ENCODE results near the gene KIAA0586. TPM values are rescaled to one million over a fixed set of nuclear protein-coding genes. Genes with fewer than 3 reads are reported as not detected.
A peak's percentile ranks its signal among the peaks of the same experiment; 100 is the strongest.
"Not testable (repeated sequence)": the region's sequence is repeated elsewhere in the genome, so short reads cannot be mapped to it uniquely, and the experiment has no call there.

KIAA0586 gene
- polyA plus RNA-seq, 3 donors from 2014 or later, result 5.4 to 26.4 (median 10.1) TPM

DNA sequence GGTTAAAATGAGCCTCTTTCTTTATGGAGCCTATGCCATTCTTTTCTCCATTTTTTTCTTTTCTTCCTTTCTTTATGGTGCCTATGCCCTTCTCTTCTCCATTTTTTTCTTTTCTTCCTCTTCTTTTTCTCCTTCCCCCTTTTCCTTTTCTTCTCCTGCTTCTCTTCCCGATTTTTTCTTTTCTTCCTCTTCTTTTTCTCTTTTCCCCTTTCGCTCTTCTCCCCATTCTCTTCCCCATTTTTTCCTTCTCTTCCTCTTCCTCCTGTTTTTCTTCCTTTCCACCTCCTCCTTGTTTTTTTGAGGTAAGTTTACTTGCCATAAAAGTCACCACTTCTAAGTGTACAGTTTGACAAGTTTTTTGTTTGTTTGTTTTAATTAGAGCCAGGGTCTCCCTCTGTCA lies 50.1 kb downstream of the KIAA0586 start:
- Mint-ChIP-seq H3K9me3 (no peaks in the 10 kb centered on the region), H3K27me3 (ENCODE audit: low read depth in 3 of 3) (no peaks in the 10 kb centered on the region), H3K27ac (peak overlapping the region in 2 of 6 donors; percentile 41 to 45)

DNA sequence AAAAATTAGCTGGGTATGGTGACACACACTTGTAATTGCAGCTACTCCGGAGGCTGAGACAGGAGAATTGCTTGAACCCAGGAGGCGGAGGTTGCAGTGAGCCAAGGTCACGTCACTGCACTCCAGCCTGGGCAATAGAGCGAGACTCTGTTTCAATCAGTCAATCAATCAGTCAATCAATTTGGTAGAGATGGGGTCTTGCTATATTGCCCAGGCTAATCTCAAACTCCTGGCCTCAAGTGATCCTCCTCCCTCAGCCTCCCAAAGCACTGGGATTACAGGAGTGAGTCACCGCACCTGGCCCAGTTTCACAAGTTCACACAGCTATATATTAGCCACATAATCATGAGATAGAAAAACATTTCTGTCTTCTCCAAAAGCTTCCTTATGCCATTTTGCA lies 50.8 kb downstream of the KIAA0586 start:
- H3K4me1 Mint-ChIP-seq; DNase-seq; H3K9me3 Mint-ChIP-seq; H3K4me3 Mint-ChIP-seq; H3K27me3 Mint-ChIP-seq (ENCODE audit: low read depth in 3 of 3); H3K27ac Mint-ChIP-seq: not testable (repeated sequence)
- peaks cover 18 to 55% (median 29%) of the 10 kb centered on the region in 3 donors for H3K36me3 Mint-ChIP-seq

More for the DNA sequence above, 50.1 kb downstream of the KIAA0586 start:
- DNase-seq, result no peak
- Mint-ChIP-seq H3K4me3 (no peak overlapping the region), H3K36me3 (peaks cover 18 to 49% (median 30%) of the 10 kb centered on the region in 3 donors), H3K4me1 (no peaks in the 10 kb centered on the region)

DNA sequence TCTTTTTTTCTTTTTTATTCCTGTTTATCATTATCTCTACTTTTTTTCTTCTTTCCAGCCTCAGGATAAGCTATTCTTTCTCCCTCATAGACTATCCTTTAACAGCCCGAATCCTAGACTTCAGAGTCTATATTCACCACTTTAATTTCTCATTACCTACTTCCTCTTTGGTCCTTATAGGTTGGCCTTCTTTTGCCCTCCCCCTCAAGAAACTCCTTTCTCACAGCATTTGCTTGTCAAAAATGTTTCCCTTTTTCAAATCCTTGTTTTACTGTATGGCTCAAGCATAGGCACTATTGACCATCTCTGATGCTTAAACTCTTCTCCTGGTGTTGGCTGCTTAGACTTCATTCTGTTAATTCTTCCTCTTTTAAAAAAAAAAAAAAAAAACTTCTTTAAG lies 52.5 kb downstream of the KIAA0586 start:
- DNase-seq, result no peak
- Mint-ChIP-seq H3K27me3 (ENCODE audit: low read depth in 3 of 3) (no peaks in the 10 kb centered on the region), H3K9me3 (no peaks in the 10 kb centered on the region), H3K27ac (no peak overlapping the region), H3K4me1 (no peaks in the 10 kb centered on the region), H3K36me3 (peaks cover 18 to 45% (median 21%) of the 10 kb centered on the region in 3 donors), H3K4me3 (no peak overlapping the region)

DNA sequence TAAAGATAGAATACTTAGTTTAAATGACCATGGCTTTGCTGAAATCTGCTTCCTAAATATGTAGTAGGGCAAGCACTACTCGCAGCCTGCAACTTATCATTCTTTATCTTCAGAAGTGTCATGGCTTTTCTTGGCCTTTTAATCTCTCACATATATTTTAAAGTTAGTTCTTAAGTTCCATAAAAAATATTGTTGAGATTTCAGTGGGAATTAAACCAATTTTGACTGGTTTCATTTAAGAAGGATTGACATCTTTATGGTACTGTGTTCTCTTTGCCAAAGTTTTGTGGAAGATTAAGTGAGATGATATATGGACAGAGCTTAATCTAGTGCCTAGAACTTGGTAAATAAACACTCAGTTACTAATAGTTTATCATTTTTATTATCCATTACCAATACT lies 56.7 kb downstream of the KIAA0586 start:
- Mint-ChIP-seq H3K27ac (no peak overlapping the region), H3K4me3 (no peak overlapping the region), H3K36me3 (peaks cover 12 to 39% (median 28%) of the 10 kb centered on the region in 3 donors)

DNA sequence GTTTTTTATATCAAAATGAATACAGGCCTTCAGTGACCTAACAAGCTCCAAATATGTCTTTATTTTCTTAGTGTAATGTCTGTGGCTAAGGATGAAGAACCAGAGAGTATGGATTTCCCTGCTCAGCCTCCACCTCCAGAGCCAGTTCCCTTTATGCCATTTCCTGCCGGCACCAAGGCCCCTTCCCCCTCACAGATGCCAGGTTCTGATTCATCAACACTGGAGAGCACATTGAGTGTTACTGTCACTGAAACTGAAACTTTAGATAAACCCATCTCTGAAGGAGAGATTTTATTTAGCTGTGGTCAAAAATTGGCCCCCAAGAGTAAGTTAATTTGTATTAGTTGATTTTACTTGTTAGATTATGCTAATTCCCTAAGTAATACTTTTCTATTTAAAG lies 61.0 kb downstream of the KIAA0586 start:
- Mint-ChIP-seq H3K4me3 (no peak overlapping the region), H3K4me1 (no peaks in the 10 kb centered on the region), H3K27ac (peak overlapping the region in 2 of 6 donors; percentile 17 to 28), H3K36me3 (peaks cover 17 to 31% (median 23%) of the 10 kb centered on the region in 3 donors), H3K9me3 (no peaks in the 10 kb centered on the region), H3K27me3 (ENCODE audit: low read depth in 3 of 3) (no peaks in the 10 kb centered on the region)
- no peak for DNase-seq

More for the DNA sequence above, 56.7 kb downstream of the KIAA0586 start:
- Mint-ChIP-seq H3K27me3 (ENCODE audit: low read depth in 3 of 3) (no peaks in the 10 kb centered on the region), H3K4me1 (no peaks in the 10 kb centered on the region), H3K9me3 (no peaks in the 10 kb centered on the region)
- no peak for DNase-seq

DNA sequence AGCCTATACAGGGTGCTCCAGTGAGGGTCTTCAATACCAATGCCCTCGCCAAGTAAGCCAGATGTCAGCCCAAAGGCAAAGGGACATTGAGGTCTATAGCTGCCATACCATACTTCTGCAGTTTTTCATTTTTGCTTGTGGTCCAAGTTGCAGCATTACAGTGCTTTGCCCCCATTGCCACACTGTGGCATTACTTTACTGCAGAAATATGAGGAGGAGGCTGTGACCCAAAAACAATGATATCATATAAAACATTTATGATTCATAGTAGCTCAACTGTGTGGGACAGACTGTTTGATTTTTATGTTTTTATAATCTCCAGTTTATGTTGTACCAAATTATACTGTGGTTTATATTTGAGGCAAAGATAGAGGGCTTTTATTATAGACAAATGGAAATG lies 64.1 kb downstream of the KIAA0586 start:
- Mint-ChIP-seq H3K9me3 (no peaks in the 10 kb centered on the region), H3K4me1 (no peaks in the 10 kb centered on the region), H3K27ac (no peak overlapping the region), H3K4me3 (no peak overlapping the region), H3K36me3 (peaks cover 13 to 29% (median 14%) of the 10 kb centered on the region in 3 donors), H3K27me3 (ENCODE audit: low read depth in 3 of 3) (no peaks in the 10 kb centered on the region)
- DNase-seq, result no peak

DNA sequence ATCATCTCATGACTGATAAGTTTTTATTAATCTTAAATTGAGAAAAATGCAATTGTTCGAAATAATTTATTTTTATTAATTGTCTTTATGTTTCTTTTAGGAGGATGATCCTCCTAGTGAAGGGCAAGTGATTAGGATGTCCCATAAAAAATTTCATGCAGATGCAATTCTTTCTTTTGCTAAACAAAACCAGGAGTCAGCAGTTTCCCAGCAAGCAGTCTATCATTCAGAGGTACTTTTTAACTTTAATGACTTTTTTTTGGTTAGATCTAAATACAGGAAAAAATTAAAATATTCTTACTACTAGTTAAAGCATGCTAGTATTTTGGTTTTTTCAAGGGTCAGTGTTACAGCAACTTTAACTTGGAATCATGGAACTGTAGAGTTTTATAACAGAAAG lies 64.5 kb downstream of the KIAA0586 start:
- no peak for DNase-seq
- Mint-ChIP-seq H3K4me1 (no peaks in the 10 kb centered on the region), H3K27ac (no peak overlapping the region), H3K4me3 (no peak overlapping the region), H3K36me3 (peaks cover 11 to 26% (median 13%) of the 10 kb centered on the region in 3 donors), H3K27me3 (ENCODE audit: low read depth in 3 of 3) (no peaks in the 10 kb centered on the region), H3K9me3 (no peaks in the 10 kb centered on the region)

DNA sequence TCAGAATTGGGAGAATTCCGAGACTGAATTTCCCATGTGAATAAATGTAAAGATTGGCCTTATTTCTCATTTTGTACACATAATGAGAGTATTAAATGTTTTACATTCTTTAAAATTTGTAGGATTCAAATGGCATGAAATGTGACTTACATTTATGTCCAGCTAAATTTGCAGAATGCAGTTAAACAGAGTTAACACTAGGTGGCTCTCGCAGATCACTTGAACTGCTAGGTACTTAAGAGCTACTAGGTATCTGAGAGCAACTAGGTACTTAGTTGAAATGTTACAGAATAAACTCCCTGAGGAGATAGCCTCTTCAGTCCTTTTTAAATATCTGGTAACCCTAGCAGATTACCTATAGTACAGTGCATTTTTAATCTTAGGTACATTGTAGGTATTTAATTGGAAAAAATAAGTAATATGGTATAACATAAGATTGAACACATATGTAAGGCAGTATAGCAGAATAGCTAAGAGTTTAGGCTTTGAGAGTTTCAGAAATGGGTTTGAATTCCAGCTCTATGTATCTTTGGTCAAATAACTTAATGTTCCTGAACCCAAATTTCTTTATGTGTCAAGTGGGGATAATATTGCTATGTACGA lies 73.8 kb downstream of the KIAA0586 start:
- no peaks in the 10 kb centered on the region for H3K27me3 Mint-ChIP-seq (ENCODE audit: low read depth in 3 of 3)
- no peaks in the 10 kb centered on the region for H3K4me1 Mint-ChIP-seq
- peaks cover 3 to 21% (median 5%) of the 10 kb centered on the region in 3 donors for H3K36me3 Mint-ChIP-seq
- peak; percentile 9 to 14 (median 12) for DNase-seq
- H3K27ac Mint-ChIP-seq, result no peak overlapping the region
- no peak overlapping the region for H3K4me3 Mint-ChIP-seq
- H3K9me3 Mint-ChIP-seq, result no peaks in the 10 kb centered on the region

DNA sequence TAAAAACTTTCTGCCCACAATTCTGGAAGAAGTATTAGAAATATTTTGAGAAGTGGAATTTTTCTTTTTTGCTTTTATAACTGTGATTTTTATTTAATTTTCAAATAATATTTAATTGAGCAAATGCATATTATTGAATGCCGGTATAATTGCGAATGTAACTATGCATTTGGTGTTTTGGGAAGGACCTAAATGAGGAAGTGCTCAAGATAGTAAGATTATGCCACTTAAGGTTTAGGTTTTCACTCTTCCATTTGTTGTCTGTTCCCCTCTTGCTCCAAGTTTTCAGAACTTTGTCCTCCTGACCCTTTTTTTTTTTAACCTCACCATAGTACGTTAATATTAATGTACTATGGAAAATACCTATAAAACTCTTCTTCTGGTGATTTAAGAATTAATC lies 85.8 kb downstream of the KIAA0586 start:
- no peak for DNase-seq
- Mint-ChIP-seq H3K4me3 (no peak overlapping the region), H3K27ac (no peak overlapping the region), H3K36me3 (peaks cover 33 to 61% (median 45%) of the 10 kb centered on the region in 3 donors), H3K4me1 (no peaks in the 10 kb centered on the region), H3K9me3 (no peaks in the 10 kb centered on the region), H3K27me3 (ENCODE audit: low read depth in 3 of 3) (no peaks in the 10 kb centered on the region)

DNA sequence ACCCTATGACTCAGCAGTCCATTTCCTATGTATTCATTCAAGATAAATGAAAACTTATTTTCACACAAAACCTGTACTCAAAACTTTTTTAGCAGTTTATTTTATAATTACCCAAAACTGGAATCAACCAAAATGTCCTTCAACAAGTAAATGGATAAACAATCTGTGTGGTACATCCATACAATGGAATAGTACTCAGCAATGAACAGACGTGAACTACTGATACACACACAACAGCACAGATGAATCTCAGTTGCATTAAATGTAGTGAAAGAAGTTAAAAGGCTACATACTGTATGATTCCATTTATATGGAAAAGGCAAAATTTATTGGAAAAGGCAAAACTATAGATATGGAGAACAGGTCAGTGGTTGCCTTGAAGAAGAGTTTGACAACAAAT lies 90.1 kb downstream of the KIAA0586 start:
- no peak overlapping the region for H3K27ac Mint-ChIP-seq

DNA sequence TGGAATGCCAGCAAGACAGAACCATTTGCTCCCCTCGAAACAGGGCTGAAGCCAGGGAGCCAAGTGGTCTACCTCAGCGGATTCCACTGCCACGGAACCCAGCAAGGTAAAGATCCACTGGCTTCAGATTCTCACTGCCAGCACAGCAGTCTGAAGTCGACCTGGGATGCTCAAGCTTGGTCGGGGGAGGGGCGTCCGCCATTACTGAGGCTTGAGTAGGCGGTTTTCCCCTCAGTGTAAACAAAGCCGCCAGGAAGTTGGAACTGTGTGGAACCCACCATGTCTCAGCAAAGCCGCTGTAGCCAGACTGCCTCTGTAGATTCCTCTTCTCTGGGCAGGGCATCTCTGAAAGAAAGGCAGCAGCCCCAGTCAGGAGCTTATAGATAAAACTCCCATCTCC lies 98.2 kb downstream of the KIAA0586 start:
- Mint-ChIP-seq H3K36me3 (peaks cover 30 to 39% (median 34%) of the 10 kb centered on the region in 3 donors), H3K9me3 (peaks cover 18 to 36% (median 25%) of the 10 kb centered on the region in 6 donors)
- H3K27me3 Mint-ChIP-seq (ENCODE audit: low read depth in 3 of 3); H3K4me1 Mint-ChIP-seq; H3K27ac Mint-ChIP-seq; DNase-seq; H3K4me3 Mint-ChIP-seq: not testable (repeated sequence)

More for the DNA sequence above, 90.1 kb downstream of the KIAA0586 start:
- Mint-ChIP-seq H3K4me1 (no peaks in the 10 kb centered on the region), H3K36me3 (peaks cover 45 to 61% (median 60%) of the 10 kb centered on the region in 3 donors), H3K4me3 (no peak overlapping the region), H3K9me3 (peaks cover 0 to 2% (median 0%) of the 10 kb centered on the region in 6 donors), H3K27me3 (ENCODE audit: low read depth in 3 of 3) (no peaks in the 10 kb centered on the region)
- no peak for DNase-seq

DNA sequence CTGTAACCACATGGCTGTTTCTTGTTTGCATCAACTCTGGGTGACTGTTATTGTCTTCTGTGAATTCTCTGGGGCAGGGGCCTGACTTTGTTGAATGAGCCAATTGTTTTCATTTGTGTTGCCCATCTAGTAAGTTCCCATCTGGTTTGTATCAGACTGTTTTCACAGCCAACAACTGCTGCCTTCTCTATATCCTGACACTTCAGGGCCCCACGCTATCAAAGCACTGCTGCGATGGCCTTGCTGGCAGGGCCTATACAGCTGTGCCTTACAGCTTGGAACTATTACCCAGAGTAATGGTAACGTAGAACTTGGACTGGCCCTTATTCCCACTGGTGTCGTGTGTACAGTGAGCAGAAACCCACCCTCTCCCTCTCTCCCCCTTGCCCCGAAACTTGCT lies 105.9 kb downstream of the KIAA0586 start:
- no peak for DNase-seq
- Mint-ChIP-seq H3K9me3 (peaks cover 5 to 17% (median 12%) of the 10 kb centered on the region in 6 donors), H3K27me3 (ENCODE audit: low read depth in 3 of 3) (no peaks in the 10 kb centered on the region), H3K27ac (peak overlapping the region in 1 of 6 donors; percentile 4), H3K36me3 (peaks cover 0 to 10% (median 9%) of the 10 kb centered on the region in 3 donors), H3K4me3 (no peak overlapping the region), H3K4me1 (no peaks in the 10 kb centered on the region)

DNA sequence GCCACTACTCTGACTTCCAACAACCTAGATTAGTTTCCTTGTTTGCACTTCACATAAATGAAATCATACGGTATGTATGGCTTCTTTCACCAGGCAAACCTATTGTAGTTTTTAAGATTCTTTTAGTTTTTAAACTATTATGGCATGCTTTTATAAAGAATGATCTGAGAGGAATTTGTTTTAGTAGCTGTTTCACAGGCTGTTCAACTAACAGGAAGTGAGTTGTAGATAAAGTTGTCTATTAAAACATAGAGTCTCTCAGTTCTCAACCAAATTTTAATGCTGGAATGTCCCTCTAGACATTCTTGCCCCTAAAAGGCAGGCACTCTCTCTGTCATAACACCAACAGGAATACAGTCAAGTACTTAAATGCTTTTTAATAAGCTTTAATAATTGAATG lies 107.5 kb downstream of the KIAA0586 start:
- H3K36me3 Mint-ChIP-seq, result peaks cover 0 to 3% (median 0%) of the 10 kb centered on the region in 3 donors
- H3K9me3 Mint-ChIP-seq, result peaks cover 0 to 4% (median under 1%) of the 10 kb centered on the region in 6 donors
- peak overlapping the region in 1 of 6 donors; percentile 18 for H3K27ac Mint-ChIP-seq
- no peaks in the 10 kb centered on the region for H3K27me3 Mint-ChIP-seq (ENCODE audit: low read depth in 3 of 3)
- DNase-seq, result no peak
- no peaks in the 10 kb centered on the region for H3K4me1 Mint-ChIP-seq
- H3K4me3 Mint-ChIP-seq, result no peak overlapping the region

DNA sequence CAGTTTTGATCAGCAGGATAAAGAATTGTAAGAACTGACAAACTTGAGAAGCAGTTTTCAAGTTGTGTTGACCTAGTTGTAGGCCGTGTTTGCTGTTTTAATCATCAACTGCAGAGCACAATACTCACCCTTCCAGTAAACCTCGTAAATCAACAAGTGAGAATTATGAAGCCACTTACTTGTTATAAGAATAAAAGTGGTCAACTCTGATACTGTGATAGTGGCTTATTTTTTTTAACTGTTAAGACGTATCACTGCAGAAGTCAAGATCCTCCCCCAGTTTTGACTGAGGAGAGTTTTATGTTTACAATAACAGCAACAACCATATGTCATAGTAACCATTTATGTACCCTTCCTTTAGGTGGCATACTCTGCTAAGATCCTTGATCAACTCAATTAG lies 109.5 kb downstream of the KIAA0586 start:
- peaks cover 0 to 11% (median 8%) of the 10 kb centered on the region in 3 donors for H3K36me3 Mint-ChIP-seq
- H3K4me3 Mint-ChIP-seq, result no peak overlapping the region
- DNase-seq, result no peak
- H3K27ac Mint-ChIP-seq, result no peak overlapping the region
- H3K4me1 Mint-ChIP-seq, result no peaks in the 10 kb centered on the region
- no peaks in the 10 kb centered on the region for H3K9me3 Mint-ChIP-seq
- H3K27me3 Mint-ChIP-seq (ENCODE audit: low read depth in 3 of 3), result no peaks in the 10 kb centered on the region
